Osteoblast (primary cell): ENCODE measurements around the gene MAPRE2. TPM values are rescaled to one million over a fixed set of nuclear protein-coding genes. Genes with fewer than 3 reads are reported as not detected.
A peak's percentile ranks its signal among the peaks of the same experiment; 100 is the strongest.

Experiments
- DNase-seq: peaks from one replicate; pipeline ENCODE4 v3.0.0; 2011; ENCODE audit warnings: low spot score, mixed read lengths; ENCODE audit not compliant: insufficient read length; ENCODE audit errors: missing footprints
- H2AFZ ChIP-seq: 2 replicates; pipeline ENCODE4 v1.6.0; 2011; ENCODE audit warnings: mild to moderate bottlenecking, low read length
- H3K27ac ChIP-seq: 2 replicates; pipeline ENCODE4 v1.5.1; 2011; ENCODE audit warnings: mild to moderate bottlenecking, low read depth, low read length, moderate library complexity
- H3K27me3 ChIP-seq: 2 replicates; pipeline ENCODE4 v1.6.0; 2012; ENCODE audit warnings: mild to moderate bottlenecking, control low read depth, inconsistent platforms, low read length, moderate library complexity; ENCODE audit not compliant: insufficient read depth
- H3K36me3 ChIP-seq: 2 replicates; pipeline ENCODE4 v1.5.1; 2011; ENCODE audit warnings: mild to moderate bottlenecking, low read length, control low read depth, moderate library complexity; ENCODE audit not compliant: insufficient read depth
- H3K4me1 ChIP-seq: 2 replicates; pipeline ENCODE4 v1.5.1; 2011; ENCODE audit warnings: mild to moderate bottlenecking, low read length, control low read depth, moderate library complexity; ENCODE audit not compliant: insufficient read depth
- H3K4me2 ChIP-seq: 2 replicates; pipeline ENCODE4 v1.6.0; 2011; ENCODE audit warnings: mild to moderate bottlenecking, low read length; ENCODE audit not compliant: insufficient read depth
- H3K4me3 ChIP-seq: fragments of 200-600 bp; sonication (generic); 3 replicates; pipeline ENCODE4 v1.5.1; 2012; ENCODE audit warnings: mild to moderate bottlenecking, low read length, inconsistent platforms; ENCODE audit not compliant: insufficient read depth
- H3K79me2 ChIP-seq: 2 replicates; pipeline ENCODE4 v1.6.0; 2012; ENCODE audit warnings: mild to moderate bottlenecking, low read length, control low read depth, inconsistent platforms; ENCODE audit not compliant: insufficient read depth
- H3K9me3 ChIP-seq: 2 replicates; pipeline ENCODE4 v1.5.1; 2011; ENCODE audit warnings: low read depth, low read length, control low read depth
- H4K20me1 ChIP-seq: 2 replicates; pipeline ENCODE4 v1.6.0; 2012; ENCODE audit warnings: mild to moderate bottlenecking, low read length, control low read depth; ENCODE audit not compliant: insufficient read depth
- total RNA-seq: library from RNA; depleted of rRNA; stranded (reverse); fragments of >200 nt; gene quantifications from 2 replicates; pipeline ENCODE4 v1.2.3, GENCODE V29; 2012
- TF ChIP-seq, protein P1 (sequence below): IDR thresholded peaks from 2 replicates; pipeline ENCODE4 v1.5.1; 2011; ENCODE audit warnings: mild to moderate bottlenecking, low read depth, low read length, moderate library complexity; ENCODE audit errors: extremely low read depth

Gene MAPRE2
- total RNA-seq, 1 donor, result 21.7 TPM

DNA sequence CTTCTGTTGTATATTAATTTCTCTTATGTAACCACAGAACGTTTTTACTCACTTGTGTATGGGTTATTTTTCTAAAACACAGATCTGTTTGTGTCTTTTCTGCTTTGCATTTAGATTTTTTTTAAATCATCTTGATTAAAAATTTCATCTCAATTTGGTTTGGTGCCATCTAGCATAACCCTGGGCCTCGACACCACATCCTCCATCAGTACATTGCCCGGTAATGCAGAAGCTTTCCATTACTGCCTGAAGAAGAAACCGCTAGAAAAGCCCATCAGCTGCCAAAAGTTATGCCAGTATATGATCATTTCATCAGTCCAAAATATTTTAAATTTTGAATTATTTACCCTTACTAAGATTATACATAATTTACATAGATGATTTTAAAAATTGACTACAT lies 26.2 kb downstream of the MAPRE2 start:
- DNase-seq, result no peak
- H3K27ac ChIP-seq, result no peak overlapping the region
- H4K20me1 ChIP-seq, result peaks cover 3% of the 10 kb centered on the region
- no peaks in the 10 kb centered on the region for H3K9me3 ChIP-seq
- peaks cover 7% of the 10 kb centered on the region for H3K36me3 ChIP-seq
- H2AFZ ChIP-seq, result no peak overlapping the region
- H3K4me3 ChIP-seq, result no peak overlapping the region
- TF ChIP-seq, protein P1, sequence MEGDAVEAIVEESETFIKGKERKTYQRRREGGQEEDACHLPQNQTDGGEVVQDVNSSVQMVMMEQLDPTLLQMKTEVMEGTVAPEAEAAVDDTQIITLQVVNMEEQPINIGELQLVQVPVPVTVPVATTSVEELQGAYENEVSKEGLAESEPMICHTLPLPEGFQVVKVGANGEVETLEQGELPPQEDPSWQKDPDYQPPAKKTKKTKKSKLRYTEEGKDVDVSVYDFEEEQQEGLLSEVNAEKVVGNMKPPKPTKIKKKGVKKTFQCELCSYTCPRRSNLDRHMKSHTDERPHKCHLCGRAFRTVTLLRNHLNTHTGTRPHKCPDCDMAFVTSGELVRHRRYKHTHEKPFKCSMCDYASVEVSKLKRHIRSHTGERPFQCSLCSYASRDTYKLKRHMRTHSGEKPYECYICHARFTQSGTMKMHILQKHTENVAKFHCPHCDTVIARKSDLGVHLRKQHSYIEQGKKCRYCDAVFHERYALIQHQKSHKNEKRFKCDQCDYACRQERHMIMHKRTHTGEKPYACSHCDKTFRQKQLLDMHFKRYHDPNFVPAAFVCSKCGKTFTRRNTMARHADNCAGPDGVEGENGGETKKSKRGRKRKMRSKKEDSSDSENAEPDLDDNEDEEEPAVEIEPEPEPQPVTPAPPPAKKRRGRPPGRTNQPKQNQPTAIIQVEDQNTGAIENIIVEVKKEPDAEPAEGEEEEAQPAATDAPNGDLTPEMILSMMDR, result no peak
- no peaks in the 10 kb centered on the region for H3K27me3 ChIP-seq
- peaks cover 3% of the 10 kb centered on the region for H3K4me1 ChIP-seq
- no peaks in the 10 kb centered on the region for H3K79me2 ChIP-seq
- H3K4me2 ChIP-seq, result no peak overlapping the region

GRCh38 chr18:35071819-35072247 lies 30.6 kb downstream of the MAPRE2 start:
- H3K27ac ChIP-seq, result no peak overlapping the region
- H3K79me2 ChIP-seq, result no peaks in the 10 kb centered on the region
- TF ChIP-seq, protein P1, result no peak
- H3K9me3 ChIP-seq, result no peaks in the 10 kb centered on the region
- no peak overlapping the region for H3K4me2 ChIP-seq
- DNase-seq, result no peak
- H3K4me3 ChIP-seq, result no peak overlapping the region
- H3K36me3 ChIP-seq, result peaks cover 7% of the 10 kb centered on the region
- H3K4me1 ChIP-seq, result peaks cover 24% of the 10 kb centered on the region
- H4K20me1 ChIP-seq, result peaks cover 3% of the 10 kb centered on the region
- H3K27me3 ChIP-seq, result no peaks in the 10 kb centered on the region
- H2AFZ ChIP-seq, result no peak overlapping the region

DNA sequence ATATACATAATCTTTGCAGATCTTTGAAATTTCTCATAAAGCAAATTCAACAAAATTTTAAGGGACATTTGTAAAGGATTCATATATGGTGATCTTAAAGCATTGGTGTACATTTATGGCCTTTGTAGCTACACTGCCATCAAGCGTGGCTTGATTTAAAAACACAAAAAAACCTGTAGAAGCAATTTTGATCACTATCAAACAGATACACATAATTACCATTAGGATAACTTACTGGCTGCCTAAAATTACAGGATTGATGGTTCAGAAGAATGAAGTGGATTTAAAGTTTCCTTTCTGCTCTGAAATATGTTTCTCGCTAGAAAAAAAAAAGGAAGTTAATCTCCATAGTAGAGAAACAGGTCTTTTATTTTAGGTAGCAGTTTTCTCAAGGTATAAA lies 31.4 kb downstream of the MAPRE2 start:
- Histone ChIP-seq H3K9me3 (no peaks in the 10 kb centered on the region), H2AFZ (no peak overlapping the region), H3K79me2 (peaks cover 2% of the 10 kb centered on the region), H3K4me1 (peaks cover 29% of the 10 kb centered on the region), H3K4me2 (no peak overlapping the region), H3K27me3 (no peaks in the 10 kb centered on the region), H3K27ac (peak overlapping the region; percentile 72), H3K36me3 (peaks cover 7% of the 10 kb centered on the region), H4K20me1 (no peaks in the 10 kb centered on the region), H3K4me3 (no peak overlapping the region)
- TF ChIP-seq, protein P1, result no peak
- DNase-seq, result no peak

DNA sequence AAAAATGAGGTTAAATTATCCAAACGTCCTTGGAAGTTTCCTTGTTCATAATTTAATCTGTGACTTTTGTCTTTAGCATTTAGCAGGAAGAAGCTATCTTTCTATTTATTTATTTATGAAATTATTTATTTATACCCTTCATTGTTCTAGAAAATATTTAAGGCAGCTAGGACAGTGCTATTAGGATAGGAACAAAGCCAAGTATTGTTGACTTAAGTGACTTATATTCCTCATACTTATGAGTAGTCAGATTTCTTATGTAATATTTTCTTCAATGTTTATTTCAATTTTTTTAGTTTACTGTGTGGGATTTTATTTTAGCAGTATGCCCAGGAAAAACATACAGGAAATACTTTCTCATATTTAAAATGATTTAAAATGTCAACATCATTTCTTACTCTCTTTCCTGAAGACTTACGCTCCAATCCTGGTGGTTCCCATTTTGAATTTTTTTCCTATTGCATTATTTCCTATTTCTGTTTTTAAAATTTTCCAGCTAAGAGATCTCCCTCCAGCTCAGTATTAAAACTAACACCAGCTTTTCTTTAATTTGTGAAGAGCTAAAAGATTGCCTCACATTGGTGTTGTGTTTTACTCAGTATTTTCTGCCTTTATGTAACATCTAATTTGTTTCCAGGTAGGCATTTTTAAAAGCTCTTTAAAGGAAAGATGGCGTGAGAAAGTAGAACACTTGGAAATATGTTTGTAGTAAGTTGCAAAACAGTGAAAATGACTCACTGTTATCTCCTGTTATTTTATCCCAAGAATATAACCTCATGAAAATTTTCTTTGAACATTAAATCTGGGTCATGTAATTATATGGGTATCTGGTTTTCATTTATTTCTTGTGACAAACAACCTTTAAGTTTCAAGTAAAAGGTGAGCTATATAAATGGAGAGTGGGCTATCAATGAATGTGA lies 32.2 kb downstream of the MAPRE2 start:
- Histone ChIP-seq H3K27ac (peak overlapping the region; percentile 72), H3K4me3 (no peak overlapping the region), H2AFZ (no peak overlapping the region), H3K79me2 (peaks cover 2% of the 10 kb centered on the region), H3K9me3 (no peaks in the 10 kb centered on the region), H4K20me1 (no peaks in the 10 kb centered on the region), H3K27me3 (no peaks in the 10 kb centered on the region), H3K36me3 (peaks cover 7% of the 10 kb centered on the region), H3K4me1 (peaks cover 29% of the 10 kb centered on the region), H3K4me2 (peak overlapping the region; percentile 51)
- TF ChIP-seq, protein P1, result no peak
- peak; percentile 79 for DNase-seq
